BJ (cell line): ENCODE data around the gene SLC35G3. TPM values are rescaled to one million over a fixed set of nuclear protein-coding genes. Genes with fewer than 3 reads are reported as not detected.
"Not testable (repeated sequence)": the region's sequence is repeated elsewhere in the genome, so short reads cannot be mapped to it uniquely, and the experiment has no call there.

ENCODE experiments used
- CTCF ChIA-PET: fragments of 350-600 bp; formaldehyde crosslinking; extraction: SDS; loops from one replicate; lab custom pipeline; 2021; ENCODE audit warnings: antibody characterized with exemption, inconsistent platforms; lab: Yijun Ruan, JAX
- POLR2A ChIA-PET: fragments of 300-600 bp; sonication (Branson Sonifier 250); formaldehyde crosslinking; extraction: SDS; loops from one replicate; lab custom pipeline; 2021; ENCODE audit warnings: antibody characterized with exemption; lab: Charles Lee
- DNase-seq: peaks from one replicate; pipeline ENCODE4 v3.0.0-alpha.2; 2011; ENCODE audit warnings: low read depth
- H3K27me3 ChIP-seq: 2 replicates; pipeline ENCODE4 v1.6.0; 2011; ENCODE audit warnings: low read length; ENCODE audit not compliant: control insufficient read depth, insufficient read depth
- H3K36me3 ChIP-seq: 2 replicates; pipeline ENCODE4 v1.5.1; 2011; ENCODE audit warnings: low read length; ENCODE audit not compliant: control insufficient read depth, insufficient read depth
- H3K4me3 ChIP-seq: 2 replicates; pipeline ENCODE4 v1.5.1; 2011; ENCODE audit warnings: low read depth, mild to moderate bottlenecking, control low read depth, low read length
- CTCF ChIP-seq: IDR thresholded peaks from 2 replicates; pipeline ENCODE4 v1.5.1; 2011; ENCODE audit warnings: low read depth, mild to moderate bottlenecking, control low read depth, inconsistent platforms, low read length, moderate library complexity; ENCODE audit not compliant: insufficient read depth
- polyA plus RNA-seq: library from polyadenylated mRNA; depleted of rRNA; stranded (reverse); fragments of >200 nt; gene quantifications from 2 replicates; pipeline ENCODE4 v1.2.3, GENCODE V29; 2011

SLC35G3 gene
- polyA plus RNA-seq, 1 experiment: not detected

DNA sequence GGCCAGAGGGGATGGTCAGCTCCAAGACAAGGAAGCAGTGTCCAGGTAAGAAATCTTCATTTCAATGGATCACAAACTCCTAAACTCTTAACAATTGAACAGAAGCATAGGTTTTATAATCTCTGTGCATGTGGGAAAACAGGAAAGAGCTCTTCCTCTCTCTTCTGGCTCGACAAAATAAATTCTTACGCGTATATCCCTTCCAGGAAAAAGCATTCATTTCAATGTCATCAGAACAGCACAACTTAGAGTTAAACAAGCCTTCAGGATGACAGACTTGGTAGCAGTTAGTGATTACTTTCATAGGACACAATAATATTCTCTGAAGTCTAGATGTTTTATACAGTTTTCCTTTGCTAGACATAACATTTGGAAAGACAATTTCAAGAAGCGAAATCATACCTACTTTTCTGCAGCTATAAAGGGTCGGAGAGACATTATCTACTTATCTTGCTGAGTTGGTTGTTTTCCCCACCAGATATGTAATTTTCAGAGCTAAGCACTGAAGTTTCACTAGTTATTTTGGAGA is 19.3 kb upstream of the SLC35G3 start:
- TF ChIP-seq CTCF: no peak
- Histone ChIP-seq H3K4me3 (no peak overlapping the region), H3K27me3 (peaks cover 3% of the 10 kb centered on the region; the same call in 1 of the 2 replicates), H3K36me3 (no peaks in the 10 kb centered on the region)
- ChIA-PET CTCF (no interaction called here), POLR2A (no interaction called here)
- DNase-seq: no peak

GRCh38 chr17:35212668-35213067 is 18.5 kb upstream of the SLC35G3 start:
- no peak for DNase-seq
- ChIA-PET CTCF (no interaction called here), POLR2A (no interaction called here)
- no peak for TF ChIP-seq CTCF
- Histone ChIP-seq H3K27me3 (peaks cover 3% of the 10 kb centered on the region; the same call in 1 of the 2 replicates), H3K36me3 (no peaks in the 10 kb centered on the region), H3K4me3 (no peak overlapping the region)

- TF ChIP-seq CTCF: no peak
- ChIA-PET POLR2A (no interaction called here), CTCF (no interaction called here)
- Histone ChIP-seq H3K4me3 (no peak overlapping the region), H3K36me3 (no peaks in the 10 kb centered on the region), H3K27me3 (peaks cover 2% of the 10 kb centered on the region; the same call in 1 of the 2 replicates)
- no peak for DNase-seq
These were observed 16.5 kb upstream of the SLC35G3 start for GRCh38 chr17:35210741-35211140.

DNA sequence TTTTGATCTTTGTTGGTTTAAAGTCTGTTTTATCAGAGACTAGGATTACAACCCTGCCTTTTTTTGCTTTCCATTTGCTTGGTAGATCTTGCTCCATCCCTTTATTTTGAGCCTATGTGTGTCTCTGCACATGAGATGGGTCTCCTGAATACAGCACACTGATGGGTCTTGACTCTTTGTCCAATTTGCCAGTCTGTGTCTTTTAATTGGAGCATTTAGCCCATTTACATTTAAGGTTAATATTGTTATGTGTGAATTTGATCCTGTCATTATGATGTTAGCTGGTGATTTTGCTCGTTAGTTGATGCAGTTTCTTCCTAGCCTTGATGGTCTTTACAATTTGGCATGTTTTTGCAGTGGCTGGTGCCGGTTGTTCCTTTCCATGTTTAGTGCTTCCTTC is 8.4 kb upstream of the SLC35G3 start:
- DNase-seq, H3K36me3 ChIP-seq, CTCF ChIA-PET, H3K27me3 ChIP-seq, POLR2A ChIA-PET, H3K4me3 ChIP-seq: not testable (repeated sequence)

GRCh38 chr17:35195062-35195461 is 869 bp upstream of the SLC35G3 start:
- H3K4me3 ChIP-seq, H3K36me3 ChIP-seq, DNase-seq, POLR2A ChIA-PET, H3K27me3 ChIP-seq, CTCF ChIA-PET: not testable (repeated sequence)

DNA sequence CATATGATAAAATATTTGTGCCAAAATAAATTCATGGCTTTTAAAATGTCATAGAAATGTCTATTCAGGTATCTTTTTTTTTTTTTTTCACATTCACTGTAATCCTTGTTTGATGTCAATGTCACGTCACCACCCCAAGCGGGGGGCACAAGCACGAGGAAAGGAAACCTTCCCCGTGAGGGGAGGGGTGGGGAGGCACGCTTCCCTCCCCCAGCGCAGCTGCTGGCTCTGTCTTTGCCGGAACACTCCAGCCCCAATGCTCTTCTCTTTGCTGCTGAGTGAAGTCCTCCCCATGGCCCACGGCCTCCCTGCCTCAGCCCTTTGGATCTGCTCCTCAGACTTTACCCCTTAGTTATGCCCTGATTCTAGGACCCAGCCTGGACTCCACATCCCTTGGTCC is 1.5 kb downstream of the SLC35G3 start:
- DNase-seq: no peak
- Histone ChIP-seq H3K27me3 (no peaks in the 10 kb centered on the region), H3K36me3 (no peaks in the 10 kb centered on the region), H3K4me3 (no peak overlapping the region)
- ChIA-PET POLR2A (no interaction called here), CTCF (no interaction called here)
- TF ChIP-seq CTCF: no peak
